Right forelimb (tissue), 1 donor: ENCODE measurements around the gene ARHGAP30.
"Not testable (repeated sequence)": the region's sequence is repeated elsewhere in the genome, so short reads cannot be mapped to it uniquely, and the experiment has no call there.

Experiments used
- DNase-seq: peaks from one replicate; pipeline ENCODE4 v3.0.0-alpha.2; 2018

The ARHGAP30 gene

DNA sequence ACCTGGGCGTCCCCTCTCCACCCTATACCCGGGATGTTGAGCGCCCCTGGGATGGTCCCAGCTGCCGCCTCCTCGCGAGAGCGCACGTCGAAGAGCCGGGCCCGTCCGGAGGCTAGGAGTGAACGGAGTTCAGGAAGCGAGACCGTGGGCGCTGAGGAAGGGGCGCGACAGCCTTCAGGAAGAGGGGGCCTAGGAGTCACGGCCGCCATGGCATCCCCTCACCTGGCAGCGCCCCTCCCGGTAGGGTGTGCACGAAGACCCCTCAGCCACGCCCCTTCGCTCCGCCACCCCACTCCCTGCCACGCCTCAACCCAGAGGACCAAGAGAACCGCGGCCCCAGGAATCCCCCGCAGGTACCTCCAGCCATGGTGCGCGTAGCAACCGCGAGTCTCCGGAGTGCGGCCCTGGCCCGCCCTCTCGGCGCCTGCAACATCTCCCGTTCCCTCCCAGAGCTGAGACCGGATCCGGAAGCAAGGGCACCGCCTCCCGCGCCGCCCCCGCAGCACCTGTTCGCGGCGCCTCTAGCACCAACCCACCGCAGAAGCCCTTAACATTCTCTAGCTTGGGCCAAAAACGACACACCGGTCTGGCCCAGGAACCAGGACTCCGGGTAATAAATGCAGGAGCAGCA lies 31.1 kb downstream of the ARHGAP30 start, which contains the start of gene TSTD1:
TSS of gene TSTD1 (minus strand) at position 442 of the 631 bp plus-strand sequence. CDS start at position 367, 75 bp downstream.
- peak; percentile 68 for DNase-seq

DNA sequence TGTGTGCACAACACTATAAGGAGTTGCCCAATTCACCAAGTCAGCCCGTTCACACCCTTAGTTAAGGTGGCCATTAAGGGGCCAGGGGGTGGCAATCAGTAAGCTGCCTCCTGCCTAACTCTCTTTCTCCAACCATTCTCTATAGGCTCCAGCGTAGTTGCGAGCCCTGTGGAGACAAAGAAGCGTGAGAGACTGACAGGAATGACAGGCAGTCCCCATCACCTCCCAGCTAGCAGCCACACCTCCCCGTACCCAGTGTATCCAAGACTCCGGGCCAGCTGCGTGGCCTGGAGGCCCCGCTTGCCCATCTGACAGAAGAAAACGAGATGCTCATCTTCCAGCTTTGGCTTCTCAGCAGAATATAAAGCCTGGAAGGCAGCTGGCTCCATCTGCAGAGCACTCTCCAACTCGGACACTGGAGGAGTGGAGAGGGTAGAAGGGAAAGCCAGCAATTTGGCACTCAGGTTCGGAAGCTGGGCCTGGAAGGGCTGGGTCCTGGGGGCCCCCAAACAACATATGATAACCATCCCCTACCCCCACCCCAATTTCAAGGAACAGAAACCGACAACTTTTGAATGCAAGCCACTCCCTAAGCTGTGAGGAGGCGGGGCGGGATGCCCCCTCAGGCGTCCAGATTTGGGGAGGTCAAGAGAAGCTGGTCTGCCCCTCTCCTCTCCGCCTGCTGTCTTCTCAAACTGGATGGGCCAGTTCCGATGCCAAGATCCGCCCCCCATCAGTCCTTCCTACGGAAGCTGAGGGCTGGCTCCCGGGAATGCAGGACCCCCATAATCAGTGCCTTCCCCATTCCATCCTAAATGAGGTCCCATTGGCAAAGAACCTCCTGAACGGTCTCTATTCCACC lies 31.8 kb downstream of the ARHGAP30 start:
- DNase-seq = no peak

DNA sequence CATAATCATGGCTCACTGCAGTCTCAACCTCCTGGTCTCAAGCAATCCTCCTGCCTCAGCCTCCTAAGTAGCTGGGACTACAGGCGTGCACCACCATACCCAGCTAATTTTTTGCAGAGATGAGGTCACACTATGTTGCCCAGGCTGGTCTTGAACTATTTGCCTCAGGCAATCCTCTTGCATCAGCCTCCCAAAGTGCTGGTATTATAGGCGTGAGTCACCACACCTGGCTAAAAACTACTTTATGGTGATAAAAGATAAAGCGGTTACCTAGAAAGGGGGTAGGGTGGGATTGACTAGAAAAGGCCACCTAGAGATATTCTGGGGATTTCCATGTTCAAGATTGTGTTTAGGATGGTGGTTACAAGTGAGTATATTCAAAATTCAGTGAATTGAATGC lies 35.9 kb downstream of the ARHGAP30 start:
- no peak for DNase-seq

DNA sequence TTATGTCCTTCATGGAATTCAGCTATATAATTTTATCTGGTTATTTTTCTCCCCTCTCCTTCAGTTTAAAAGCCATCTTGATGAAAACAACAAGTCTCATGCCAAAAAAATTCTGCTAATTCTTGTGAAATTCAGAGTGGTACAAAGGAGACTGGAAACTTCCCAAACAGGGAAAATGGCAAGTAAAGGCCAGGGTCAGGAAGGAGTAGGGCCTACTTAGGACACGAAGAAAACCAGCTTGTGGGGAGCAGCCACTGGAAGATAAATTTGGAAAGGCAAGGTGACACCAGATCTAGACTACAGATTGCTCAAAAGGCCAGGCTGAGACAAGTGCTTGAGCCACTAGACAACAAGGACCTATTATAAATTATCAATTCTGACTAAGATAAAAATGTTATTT lies 37.3 kb downstream of the ARHGAP30 start:
- DNase-seq = no peak

DNA sequence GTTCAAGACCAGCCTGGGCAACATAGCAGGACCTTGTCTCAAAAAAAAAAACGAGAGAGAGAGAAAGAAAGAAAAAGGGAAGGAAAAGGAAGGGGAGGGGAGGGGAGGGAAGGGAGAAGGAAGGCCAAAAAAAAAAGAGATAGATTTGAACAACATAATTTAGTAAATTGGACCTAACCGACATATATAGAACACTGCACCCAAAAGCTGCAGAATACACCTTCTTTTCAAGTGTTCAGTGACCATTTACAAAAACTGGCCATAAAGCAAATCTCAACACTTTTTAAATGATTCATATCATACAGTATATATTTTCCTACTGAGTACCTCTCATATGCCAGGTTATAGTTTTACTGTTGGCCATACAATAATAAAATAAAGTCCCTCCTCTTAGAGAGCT lies 37.8 kb downstream of the ARHGAP30 start:
- DNase-seq = no peak

DNA sequence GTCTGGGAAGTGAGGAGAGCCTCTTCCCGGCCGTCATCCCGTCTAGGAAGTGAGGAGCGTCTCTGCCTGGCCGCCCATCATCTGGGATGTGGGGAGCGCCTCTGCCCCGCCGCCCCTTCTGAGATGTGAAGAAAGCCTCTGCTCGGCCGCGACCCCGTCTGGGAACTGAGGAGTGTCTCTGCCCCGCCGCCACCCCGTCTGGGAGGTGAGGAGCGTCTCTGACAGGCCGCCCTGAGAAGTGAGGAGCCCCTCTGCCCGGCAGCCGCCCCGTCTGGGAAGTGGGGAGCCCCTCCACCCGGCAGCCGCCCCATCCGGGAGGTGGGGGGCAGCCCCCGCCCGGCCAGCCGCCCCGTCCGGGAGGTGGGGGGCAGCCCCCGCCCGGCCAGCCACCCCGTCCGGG lies 40.2 kb downstream of the ARHGAP30 start:
- DNase-seq = not testable (repeated sequence)

DNA sequence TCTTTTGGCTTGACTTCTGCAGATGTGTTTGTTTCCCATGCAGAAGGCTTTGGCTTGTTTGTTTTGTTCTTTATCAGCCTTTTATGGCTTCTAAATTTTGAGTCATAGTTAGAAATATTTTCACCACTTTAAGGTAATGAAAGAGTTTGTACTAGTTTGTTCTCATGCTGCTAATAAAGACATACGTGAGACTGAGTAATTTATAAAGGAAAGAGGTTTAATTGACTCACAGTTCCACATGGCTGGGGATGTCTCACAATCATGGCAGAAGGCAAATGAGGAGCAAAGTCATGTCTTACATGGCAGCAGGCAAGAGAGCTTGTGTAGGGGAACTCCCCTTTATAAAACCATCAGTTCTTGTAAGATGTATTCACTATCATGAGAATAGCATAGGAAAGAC lies 42.7 kb downstream of the ARHGAP30 start:
- DNase-seq = not testable (repeated sequence)

DNA sequence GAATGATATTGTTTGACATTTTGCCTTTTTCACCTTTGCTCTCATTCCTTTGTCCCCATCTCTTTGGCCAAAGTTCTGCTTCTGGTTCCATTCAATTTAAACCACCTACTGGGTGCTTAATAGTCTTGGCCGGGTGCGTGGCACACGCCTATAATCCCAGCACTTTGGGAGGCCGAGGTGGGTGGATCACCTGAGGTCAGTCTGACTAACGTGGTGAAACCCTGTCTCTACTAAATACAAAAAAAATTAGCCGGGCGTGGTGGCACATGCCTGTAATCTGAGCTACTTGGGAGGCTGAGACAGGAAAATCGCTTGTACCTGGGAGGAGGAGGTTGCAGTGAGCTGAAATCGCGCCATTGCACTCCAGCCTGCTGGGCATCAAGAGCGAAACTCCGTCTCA lies 47.3 kb downstream of the ARHGAP30 start:
- DNase-seq = not testable (repeated sequence)

DNA sequence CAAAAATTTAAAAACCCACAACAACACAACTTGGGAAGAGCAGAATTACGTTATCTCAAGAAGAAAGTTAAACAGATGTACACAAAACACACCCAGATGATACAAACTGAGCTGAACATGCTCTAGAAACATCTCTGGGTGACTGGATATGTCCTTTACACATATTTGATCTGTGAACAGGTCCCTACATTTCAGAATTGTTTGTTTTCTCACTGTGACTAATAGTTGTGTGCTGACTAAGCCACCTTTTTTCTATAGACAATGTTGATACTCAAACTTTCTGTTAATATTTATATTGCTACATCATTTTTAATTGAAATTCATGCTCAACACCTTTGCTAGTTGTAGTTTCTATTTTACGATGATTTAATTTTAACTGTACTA lies 47.7 kb downstream of the ARHGAP30 start:
- DNase-seq = no peak

DNA sequence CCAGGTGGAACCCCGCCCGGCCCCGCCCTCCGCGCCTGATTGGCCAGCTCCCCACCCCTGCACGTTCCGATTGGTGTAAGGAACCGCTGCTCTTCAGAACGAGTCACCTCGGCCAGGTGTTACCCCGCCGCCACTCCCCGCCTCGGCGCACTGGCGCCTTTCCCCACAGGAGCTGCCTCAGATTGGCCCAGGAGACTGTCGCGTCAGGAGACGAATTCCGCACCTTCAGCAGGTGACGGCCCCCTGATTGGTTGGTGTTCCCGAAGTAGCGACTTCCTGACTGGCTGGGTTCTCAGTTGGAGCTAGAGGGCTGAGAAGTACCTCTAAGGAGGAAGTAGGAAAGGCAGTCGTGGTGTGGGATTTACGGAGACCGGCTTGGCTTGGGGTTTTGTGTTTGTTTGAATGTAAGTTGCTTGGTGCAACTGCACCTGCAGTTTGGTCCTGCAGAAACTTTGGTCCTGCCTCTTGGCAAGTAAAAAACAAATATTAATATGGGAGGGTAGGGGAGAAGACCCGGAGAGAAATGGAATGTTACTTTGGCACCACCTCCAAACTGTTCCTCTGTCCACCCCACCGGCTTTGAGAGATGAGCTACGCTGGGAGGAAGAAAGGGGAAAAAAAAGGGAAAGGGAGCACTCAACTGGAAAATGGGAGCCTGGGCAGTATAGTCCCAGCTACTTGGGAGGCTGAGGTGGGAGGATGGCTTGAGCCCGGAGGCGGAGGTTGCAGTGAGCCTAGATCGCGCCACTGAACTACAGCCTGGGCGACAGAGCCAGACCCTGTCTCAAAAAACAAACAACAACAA lies 48.3 kb downstream of the ARHGAP30 start:
- peak; percentile 69 for DNase-seq

DNA sequence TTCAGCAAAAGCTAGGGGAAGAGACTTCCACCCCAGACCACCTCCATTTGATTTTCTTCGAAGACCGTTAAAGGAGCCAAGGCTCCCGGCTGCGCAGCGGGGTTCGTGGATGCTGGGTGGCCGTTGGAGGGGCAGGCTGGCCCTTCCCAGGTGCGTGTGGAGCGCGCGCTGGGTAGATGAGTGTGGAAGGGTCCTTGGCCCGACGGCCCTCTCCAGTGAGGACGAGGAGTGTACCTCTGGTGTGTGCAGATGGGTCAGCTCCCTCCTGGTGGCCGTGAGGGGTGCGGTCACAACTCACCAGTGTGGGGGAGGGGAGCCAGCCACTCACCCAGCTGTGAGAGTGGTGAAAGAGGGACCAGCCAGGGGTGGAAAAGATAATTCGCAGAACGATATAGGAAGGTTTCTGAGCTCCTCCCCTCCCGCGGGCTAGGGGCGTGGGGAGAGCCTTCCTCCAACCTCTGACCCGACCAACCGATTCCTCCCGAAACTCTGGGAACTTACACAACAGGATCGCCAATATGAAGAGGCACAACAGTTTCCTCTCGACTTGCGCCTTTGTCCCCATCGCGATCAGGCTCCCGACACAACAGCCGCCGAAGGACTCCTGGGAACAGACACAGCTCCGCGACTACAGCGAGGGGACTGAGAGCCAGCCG lies 49.1 kb downstream of the ARHGAP30 start, which contains the start of gene F11R:
TSS of gene F11R (minus strand) at position 644 of the 656 bp plus-strand sequence. CDS start at position 565, 79 bp downstream.
- no peak for DNase-seq

DNA sequence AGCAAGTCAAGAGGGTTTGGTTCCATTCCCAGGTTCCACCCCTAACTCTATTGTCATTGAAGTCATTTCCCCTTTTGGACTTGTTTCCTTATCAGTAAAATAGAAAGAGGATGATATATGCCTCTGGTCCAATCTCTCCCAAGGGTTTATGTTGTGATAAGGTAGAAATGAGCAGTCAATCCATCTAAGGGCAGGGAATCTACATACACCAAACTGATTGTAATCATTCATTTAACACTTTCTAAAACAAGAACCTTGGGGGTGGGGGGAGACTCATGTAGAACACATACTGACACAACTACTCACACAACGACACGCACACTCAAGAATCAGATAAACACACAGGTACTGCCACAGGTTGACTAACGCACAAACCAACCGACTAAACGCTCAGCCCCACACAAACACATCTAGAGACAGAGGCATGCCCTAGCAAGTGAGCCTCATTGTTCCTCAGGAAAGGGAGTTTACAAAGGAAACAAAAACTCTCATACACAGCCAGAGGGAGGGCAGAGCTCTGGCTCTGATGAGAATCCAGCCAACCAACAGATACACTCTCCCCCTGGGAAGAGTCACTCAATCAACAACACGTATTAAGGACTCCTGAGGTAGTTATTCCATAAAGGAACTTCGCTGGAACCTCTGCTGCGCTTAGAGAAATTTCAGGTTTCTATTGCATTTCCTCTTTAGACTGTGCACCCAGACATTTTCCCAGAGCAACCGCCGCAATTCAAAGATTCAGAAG lies 49.8 kb downstream of the ARHGAP30 start:
- DNase-seq = no peak

DNA sequence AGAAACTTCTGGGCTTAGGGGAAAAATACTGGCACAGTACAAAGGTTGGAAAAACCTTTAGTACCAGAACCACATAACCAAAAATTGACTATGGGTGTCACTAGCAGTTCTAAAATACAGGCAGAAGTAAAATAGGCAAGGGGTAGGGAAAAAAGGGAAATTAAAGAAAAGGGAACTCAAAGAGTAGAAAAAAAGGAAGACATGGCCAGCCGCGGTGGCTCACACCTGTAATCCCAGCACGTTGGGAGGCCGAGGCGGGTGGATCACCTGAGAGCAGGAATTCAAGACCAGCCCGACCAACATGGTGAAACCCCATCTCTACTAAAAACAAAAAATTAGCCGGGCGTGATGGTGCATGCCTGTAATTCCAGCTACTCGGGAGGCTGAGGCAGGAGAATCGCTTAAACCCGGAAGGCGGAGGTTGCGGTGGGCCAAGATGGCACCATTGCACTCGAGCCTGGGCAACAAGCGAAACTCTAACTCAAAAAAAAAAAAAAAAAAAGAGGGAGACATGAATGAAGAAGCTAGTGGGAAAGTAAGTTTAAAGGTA lies 50.5 kb downstream of the ARHGAP30 start:
- DNase-seq = not testable (repeated sequence)

DNA sequence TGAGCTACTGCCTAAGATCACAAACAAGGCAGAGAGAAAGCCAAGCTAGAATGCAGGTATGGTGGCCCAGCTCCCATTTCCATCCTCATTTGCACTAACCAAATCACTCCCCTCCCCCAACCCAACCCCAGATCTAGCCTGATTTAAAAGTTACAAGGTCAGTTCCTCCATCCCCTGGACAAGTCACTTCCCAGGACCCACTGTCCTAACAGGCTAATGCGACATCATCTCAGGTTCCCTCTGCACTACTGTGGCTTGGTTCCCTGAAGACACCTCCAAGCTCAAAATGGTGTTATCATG lies 51.1 kb downstream of the ARHGAP30 start:
- DNase-seq = no peak

DNA sequence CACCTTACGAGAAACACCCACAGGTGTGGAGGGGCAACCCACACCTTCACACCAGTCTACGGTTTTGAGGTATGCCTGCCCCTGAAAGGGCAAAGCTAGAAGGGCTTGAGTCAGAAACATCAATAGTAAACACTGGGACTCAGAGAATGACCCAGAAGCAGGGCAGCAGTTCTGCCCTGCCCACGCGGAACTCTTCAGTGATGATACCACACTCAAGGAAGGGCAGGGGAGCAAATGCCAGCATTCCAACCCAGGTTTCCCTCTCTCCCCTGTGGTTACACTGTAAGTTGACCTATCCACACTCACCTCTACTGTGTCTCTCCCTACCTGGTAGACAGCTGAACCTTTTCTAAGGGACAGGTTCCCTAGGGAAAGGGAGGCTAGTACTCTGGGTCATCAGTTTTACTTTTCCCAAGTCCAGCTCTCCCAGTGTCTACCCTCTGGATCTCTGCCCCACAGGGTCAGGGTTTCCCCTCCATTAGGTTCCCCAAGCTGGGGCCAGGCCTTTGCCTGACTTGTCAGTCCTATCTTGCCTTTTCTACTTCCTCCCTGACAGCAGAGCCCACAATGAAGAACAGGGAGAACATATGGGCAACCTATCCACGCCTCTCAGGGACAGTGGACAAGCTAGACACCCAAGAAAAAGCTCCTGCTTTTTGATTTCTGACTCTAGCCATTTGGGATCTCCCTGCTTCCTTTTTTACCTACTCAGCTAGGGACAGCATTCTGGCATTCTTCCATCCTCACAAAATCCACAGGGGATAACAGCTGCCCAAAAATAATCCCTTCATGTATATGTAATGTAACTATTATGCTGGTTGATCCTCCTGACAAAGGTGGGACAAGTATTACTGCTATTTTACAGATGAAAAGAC lies 51.7 kb downstream of the ARHGAP30 start:
- no peak for DNase-seq

DNA sequence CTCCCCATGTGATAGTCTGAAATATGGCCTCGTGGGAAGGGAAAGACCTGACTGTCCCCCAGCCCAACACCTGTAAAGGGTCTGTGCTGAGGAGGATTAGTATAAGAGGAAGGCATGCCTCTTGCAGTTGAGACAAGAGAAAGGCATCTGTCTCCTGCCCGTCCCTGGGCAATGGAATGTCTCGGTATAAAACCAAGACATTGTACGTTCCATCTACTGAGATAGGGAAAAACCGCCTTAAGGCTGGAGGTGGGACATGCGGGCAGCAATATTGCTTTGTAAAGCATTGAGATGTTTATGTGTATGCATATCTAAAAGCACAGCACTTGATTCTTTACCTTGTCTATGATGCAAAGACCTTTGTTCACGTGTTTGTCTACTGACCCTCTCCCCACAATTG lies 52.5 kb downstream of the ARHGAP30 start:
- not testable (repeated sequence) for DNase-seq

DNA sequence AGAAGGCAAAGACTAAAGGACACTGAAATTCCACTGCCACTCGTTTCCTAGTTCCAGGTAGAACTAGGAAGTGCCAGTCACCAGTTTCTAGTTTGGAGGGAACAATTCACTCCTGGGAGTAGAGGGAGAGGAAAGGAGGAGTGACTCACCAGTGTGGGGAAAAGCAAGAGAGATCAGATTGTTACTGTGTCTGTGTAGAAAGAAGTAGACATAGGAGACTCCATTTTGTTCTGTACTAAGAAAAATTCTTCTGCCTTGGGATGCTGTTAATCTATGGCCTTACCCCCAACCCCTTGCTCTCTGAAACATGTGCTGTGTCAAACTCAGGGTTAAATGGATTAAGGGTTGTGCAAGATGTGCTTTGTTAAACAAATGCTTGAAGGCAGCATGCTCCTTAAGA lies 53.0 kb downstream of the ARHGAP30 start:
- not testable (repeated sequence) for DNase-seq

DNA sequence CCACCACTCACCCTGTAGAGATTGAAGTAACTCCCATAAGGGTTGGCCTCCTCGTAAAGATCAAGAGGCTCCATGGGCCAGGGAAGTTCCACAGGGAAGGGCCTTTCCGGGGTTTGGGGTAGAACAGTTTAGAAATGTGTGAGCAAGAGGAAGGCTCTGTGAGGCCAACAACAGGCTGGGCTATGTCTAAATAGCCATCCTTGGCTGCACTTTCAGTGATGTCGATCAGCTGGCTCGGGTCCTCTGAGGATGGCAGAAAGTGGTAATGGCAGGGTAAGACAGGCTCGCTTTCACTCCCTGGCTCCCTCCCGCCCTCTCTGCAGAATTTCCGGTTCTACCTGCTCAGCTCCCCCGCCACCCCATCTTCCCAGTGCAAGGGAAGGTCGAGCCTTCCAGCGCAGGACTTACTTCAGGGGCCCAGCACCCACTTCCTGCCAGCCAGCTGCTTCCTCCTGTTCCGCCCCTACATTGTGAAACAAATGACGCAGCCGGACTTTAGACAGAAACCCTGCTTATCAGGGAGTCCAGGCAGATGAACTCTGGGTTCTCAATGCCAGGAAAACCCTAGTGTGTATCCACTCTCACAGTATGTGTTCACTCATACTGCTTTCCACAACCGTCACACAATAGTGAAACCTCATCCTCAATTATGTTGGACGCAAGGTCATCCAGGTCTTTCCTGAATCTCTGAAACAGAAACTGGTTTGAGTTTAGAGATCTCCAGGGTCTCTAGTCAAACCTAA lies 56.0 kb downstream of the ARHGAP30 start:
- peak; percentile 52 for DNase-seq

DNA sequence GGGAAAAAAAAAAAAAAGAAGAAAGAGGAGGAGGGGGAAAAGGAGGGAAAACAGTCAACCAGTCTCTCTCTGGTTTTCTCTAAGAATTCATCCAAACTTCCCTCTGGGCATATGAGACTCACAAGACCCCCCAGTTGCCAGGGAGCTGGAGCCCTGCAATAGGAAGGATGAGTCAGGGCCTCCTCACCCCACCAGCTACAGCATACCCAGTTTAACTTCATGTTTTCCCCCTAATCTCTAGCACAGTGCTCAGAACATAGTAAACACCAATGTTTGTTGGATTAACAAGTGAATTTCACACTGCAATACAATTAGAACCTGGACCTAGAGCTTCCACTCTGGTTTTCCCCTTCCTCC lies 56.6 kb downstream of the ARHGAP30 start:
- DNase-seq = no peak

DNA sequence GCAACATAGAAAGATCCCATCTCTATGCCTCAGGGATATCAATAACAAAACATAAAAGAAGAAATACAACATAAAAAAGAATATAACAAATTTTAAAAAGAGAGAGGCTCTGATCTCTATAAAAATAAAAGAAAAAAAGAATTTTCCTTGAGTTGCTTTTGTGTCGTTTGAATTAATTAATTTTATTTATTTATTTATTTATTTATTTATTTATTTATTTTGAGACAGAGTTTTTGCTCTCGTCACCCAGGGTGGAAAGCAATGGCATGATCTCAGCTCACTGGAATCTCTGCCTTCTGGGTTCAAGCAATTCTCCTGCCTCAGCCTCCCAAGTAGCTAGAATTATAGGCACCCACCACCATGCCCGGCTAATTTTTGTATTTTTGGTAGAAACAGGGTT lies 57.3 kb downstream of the ARHGAP30 start:
- DNase-seq = no peak
